NT2/D1 (cell line): ENCODE data around the gene RUVBL2.

Experiments used
- SUZ12 ChIP-seq: IDR thresholded peaks from 2 replicates; pipeline ENCODE4 v1.6.1; 2011; ENCODE audit not compliant: insufficient read length, insufficient read depth; ENCODE audit errors: extremely low read depth
- YY1 ChIP-seq: IDR thresholded peaks from 2 replicates; pipeline ENCODE4 v1.6.1; 2011; ENCODE audit not compliant: insufficient read length, insufficient read depth
- ZNF274 ChIP-seq: IDR thresholded peaks from 2 replicates; pipeline ENCODE4 v1.6.1; 2011; ENCODE audit warnings: mild to moderate bottlenecking, low read depth, low read length

DNA sequence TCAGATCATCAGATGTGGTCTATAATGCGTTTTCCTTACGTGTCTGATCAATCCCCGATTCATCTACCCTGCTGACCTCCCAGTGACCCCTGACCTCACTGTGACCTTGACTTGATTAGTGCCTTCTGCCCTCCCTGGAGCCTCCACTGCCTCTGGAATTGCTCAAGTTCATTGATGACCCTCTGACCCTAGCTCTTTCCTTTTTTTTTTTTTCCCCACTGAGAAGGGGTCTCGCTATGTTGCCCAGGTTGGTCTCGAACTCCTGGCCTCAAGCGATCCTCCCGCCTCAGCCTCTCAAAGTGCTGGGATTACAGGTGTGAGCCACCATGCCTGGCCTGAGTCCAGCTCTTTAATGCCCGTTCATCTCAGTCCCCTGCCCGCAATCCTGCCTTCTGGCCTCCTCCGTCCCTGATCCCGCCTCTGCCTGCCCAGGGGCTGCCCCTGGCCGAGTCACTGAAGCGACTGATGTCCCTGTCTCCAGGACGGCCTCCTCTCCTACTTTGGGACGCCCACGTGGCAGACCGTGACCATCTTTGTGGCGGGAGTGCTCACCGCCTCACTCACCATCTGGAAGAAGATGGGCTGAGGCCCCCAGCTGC lies 32.5 kb upstream of the RUVBL2 start:
- no peak for TF ChIP-seq YY1
- no peak for TF ChIP-seq ZNF274
- no peak for TF ChIP-seq SUZ12
